Fibroblast of mammary gland (primary cell): ENCODE measurements around the gene KDM4D.

ENCODE experiments used
- DNase-seq: peaks from one replicate; pipeline ENCODE4 v3.0.0-alpha.2; 2010; ENCODE audit warnings: low read depth
- H3K4me3 ChIP-seq: 2 replicates; pipeline ENCODE4 v1.5.1; 2011; ENCODE audit warnings: low read depth, mild to moderate bottlenecking, low read length, moderate library complexity; ENCODE audit not compliant: control insufficient read depth
- TF ChIP-seq, protein P1 (sequence below): conservative IDR thresholded peaks from 2 replicates; pipeline ENCODE4 v1.5.1; 2011; ENCODE audit warnings: low read depth, low read length, inconsistent platforms; ENCODE audit not compliant: control insufficient read depth, insufficient read depth

KDM4D gene

DNA sequence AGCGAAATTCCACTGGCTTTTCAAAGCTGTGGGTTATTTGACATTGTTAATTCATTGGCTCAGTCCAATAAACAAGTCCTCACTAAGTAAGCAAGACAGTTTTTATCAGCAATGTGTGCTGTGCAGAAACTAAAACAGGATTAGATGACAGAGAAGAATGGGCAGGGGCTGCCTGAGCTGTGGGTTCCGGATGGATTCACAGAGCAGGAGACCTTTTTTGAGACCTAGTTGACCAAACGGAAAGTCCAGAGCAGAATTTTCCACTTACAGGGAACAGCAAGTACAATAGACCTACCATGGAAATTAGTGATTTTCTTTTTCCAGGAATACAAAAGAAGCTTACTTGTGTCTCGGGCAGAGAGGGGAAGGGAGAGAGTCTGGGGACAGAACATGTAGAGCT, 70.5 kb downstream of the KDM4D start:
- TF ChIP-seq, protein P1, sequence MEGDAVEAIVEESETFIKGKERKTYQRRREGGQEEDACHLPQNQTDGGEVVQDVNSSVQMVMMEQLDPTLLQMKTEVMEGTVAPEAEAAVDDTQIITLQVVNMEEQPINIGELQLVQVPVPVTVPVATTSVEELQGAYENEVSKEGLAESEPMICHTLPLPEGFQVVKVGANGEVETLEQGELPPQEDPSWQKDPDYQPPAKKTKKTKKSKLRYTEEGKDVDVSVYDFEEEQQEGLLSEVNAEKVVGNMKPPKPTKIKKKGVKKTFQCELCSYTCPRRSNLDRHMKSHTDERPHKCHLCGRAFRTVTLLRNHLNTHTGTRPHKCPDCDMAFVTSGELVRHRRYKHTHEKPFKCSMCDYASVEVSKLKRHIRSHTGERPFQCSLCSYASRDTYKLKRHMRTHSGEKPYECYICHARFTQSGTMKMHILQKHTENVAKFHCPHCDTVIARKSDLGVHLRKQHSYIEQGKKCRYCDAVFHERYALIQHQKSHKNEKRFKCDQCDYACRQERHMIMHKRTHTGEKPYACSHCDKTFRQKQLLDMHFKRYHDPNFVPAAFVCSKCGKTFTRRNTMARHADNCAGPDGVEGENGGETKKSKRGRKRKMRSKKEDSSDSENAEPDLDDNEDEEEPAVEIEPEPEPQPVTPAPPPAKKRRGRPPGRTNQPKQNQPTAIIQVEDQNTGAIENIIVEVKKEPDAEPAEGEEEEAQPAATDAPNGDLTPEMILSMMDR, result no peak
- DNase-seq, result no peak
- no peak overlapping the region for H3K4me3 ChIP-seq

DNA sequence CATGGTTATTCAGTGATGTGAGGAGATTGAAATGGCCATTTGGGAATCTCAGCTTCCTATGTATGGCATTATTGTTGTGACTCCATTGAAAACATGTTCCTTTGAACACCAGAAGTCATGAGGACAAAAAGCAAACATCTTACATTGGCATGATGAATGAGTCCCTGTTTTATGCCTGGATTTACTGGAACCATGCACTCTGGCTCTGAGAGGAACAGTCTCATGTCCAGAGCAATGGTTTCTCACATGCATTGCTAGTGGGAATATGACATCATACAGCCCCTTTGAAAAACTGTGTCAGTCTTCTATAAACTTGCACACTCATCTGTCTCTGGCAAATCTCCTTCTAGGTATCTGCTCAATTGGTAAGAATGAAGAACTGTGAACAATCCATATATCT, 72.3 kb downstream of the KDM4D start:
- H3K4me3 ChIP-seq, result no peak overlapping the region
- TF ChIP-seq, protein P1, result no peak
- DNase-seq, result no peak
